Gastrocnemius medialis (tissue), 4 donors: ENCODE results near the gene FBXL7.

Experiments
- POLR2A ChIP-seq, 2 donors: fragments of 450-650 bp; IDR thresholded peaks; one replicate each; pipeline ENCODE4 v1.6.1; 2017; ENCODE audit warnings: antibody characterized with exemption in 2 of 2, mild to moderate bottlenecking in 2 of 2, moderate library complexity in 2 of 2
- TF ChIP-seq, protein P1 (sequence below), 5 experiments: fragments of 450-650 bp in 3 of 5; fragments of 200-600 bp in 2 of 5; sonication (generic) in 2 of 5; IDR thresholded peaks in 4 of 5; conservative IDR thresholded peaks in 1 of 5; 1 replicate in 4 of 5; 2 replicates in 1 of 5; pipeline ENCODE4 v1.5.1; 2016 to 2019; ENCODE audit warnings: antibody characterized with exemption in 5 of 5, mild to moderate bottlenecking in 3 of 5, moderate library complexity in 3 of 5

DNA sequence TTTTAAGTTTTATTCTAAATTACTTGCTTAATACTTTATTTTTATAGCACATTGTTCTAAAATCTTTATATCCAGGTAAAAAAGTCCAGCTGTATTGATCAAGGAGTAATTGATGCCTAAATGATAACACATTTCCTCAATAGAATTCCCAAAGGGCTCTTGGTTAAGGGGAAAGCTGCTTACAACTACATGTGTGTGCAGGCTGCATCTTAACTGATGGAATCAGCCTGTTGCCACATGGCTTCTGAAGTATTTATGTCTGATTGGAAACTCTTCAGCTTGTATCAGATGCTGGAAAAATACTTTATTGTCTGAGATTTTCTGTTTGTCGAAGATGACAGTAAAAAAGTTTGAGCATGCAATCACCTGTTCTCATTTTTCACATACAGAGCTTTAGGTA lies 182.6 kb downstream of the FBXL7 start:
- TF ChIP-seq POLR2A (IDR thresholded peaks at IDR 0.05) = no peak
- TF ChIP-seq, protein P1, sequence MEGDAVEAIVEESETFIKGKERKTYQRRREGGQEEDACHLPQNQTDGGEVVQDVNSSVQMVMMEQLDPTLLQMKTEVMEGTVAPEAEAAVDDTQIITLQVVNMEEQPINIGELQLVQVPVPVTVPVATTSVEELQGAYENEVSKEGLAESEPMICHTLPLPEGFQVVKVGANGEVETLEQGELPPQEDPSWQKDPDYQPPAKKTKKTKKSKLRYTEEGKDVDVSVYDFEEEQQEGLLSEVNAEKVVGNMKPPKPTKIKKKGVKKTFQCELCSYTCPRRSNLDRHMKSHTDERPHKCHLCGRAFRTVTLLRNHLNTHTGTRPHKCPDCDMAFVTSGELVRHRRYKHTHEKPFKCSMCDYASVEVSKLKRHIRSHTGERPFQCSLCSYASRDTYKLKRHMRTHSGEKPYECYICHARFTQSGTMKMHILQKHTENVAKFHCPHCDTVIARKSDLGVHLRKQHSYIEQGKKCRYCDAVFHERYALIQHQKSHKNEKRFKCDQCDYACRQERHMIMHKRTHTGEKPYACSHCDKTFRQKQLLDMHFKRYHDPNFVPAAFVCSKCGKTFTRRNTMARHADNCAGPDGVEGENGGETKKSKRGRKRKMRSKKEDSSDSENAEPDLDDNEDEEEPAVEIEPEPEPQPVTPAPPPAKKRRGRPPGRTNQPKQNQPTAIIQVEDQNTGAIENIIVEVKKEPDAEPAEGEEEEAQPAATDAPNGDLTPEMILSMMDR (IDR thresholded peaks at IDR 0.05 in 4 of 5, conservative IDR thresholded peaks at IDR 0.05 in 1 of 5) = no peak
